A673 (cell line): Measurements from ENCODE around the gene LRRC18.

Source experiments
- EZH2 ChIP-seq: fragments of 200-600 bp; sonication (generic); IDR thresholded peaks from 2 replicates; pipeline ENCODE4 v1.6.1; 2017; ENCODE audit warnings: borderline replicate concordance, low read depth, mild to moderate bottlenecking, mixed read lengths, antibody characterized with exemption, low read length; ENCODE audit not compliant: poor library complexity, severe bottlenecking
- TF ChIP-seq, protein P1 (sequence below): fragments of 300-800, 200-600 bp; sonication (generic); conservative IDR thresholded peaks from 2 replicates; pipeline ENCODE4 v1.5.1; 2017; ENCODE audit warnings: low read depth, mild to moderate bottlenecking, antibody characterized with exemption, low read length, moderate library complexity, mixed read lengths

GRCh38 chr10:48910548-48910947, 29.1 kb downstream of the LRRC18 start:
- TF ChIP-seq, protein P1, sequence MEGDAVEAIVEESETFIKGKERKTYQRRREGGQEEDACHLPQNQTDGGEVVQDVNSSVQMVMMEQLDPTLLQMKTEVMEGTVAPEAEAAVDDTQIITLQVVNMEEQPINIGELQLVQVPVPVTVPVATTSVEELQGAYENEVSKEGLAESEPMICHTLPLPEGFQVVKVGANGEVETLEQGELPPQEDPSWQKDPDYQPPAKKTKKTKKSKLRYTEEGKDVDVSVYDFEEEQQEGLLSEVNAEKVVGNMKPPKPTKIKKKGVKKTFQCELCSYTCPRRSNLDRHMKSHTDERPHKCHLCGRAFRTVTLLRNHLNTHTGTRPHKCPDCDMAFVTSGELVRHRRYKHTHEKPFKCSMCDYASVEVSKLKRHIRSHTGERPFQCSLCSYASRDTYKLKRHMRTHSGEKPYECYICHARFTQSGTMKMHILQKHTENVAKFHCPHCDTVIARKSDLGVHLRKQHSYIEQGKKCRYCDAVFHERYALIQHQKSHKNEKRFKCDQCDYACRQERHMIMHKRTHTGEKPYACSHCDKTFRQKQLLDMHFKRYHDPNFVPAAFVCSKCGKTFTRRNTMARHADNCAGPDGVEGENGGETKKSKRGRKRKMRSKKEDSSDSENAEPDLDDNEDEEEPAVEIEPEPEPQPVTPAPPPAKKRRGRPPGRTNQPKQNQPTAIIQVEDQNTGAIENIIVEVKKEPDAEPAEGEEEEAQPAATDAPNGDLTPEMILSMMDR = no peak
- TF ChIP-seq EZH2 = no peak
